AG08395 (cell line): ENCODE data around the gene IFITM10.
"Not testable (repeated sequence)": the region's sequence is repeated elsewhere in the genome, so short reads cannot be mapped to it uniquely, and the experiment has no call there.

Experiments
- DNase-seq: peaks from one replicate; pipeline ENCODE4 v3.0.0; 2012; ENCODE audit warnings: mixed read lengths, low spot score

The IFITM10 gene

DNA sequence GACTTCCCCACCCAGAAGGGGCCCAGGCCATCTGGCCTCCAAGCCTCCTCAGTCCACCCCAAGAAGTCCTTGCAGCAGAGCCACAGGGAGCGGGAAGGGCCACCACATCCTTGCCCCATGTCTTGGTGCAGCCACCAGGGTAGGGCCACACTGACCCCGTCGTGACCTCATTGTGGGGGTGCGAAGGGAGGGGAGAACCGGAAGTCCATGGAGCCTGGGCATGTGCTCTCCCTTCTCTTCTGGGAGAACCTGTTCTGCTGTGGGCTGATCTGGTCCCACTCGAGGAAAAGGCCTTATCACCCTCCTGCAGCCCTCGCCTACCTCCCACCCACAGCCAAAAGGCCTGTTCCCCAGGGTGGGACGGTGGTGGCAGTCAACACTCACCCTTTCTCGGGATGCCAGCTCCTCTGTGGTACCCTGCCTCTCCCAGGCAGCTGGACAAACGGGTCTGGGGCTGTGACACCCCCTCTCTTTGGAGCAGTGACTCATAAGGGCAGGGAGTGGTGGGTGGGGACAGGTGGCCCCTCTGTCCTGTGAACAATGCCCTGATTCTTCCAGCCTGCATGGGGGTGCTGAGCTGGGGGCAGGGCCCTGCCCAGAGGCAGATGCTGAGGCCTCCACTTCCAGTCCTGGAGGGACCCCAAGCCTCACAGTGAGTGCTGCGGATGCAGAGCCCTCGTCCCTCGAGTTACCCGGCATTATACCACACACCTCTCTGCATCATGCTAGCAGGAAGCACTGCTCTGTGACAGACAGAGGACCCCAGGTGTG lies 27.9 kb upstream of the IFITM10 start:
- no peak for DNase-seq

DNA sequence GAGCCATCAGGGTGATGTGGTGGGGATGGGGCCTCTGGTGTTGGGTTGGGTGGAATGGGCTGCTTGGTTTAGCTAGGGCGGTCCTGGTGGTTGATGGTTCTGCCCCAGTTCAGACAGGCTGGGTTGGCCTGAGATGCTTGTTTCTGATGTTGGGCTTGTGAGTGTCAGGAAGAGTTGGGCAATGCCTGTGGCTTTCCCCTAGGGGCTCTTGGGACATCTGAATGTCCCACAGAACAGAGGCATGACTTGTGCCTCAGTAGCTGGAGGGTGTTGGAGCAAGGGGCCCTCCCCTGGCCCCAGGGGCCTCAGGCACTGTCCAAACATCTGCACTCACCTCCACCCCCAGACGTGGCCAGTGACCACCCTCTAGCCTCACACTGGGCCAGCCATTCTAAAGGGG lies 27.3 kb upstream of the IFITM10 start:
- DNase-seq, result no peak

DNA sequence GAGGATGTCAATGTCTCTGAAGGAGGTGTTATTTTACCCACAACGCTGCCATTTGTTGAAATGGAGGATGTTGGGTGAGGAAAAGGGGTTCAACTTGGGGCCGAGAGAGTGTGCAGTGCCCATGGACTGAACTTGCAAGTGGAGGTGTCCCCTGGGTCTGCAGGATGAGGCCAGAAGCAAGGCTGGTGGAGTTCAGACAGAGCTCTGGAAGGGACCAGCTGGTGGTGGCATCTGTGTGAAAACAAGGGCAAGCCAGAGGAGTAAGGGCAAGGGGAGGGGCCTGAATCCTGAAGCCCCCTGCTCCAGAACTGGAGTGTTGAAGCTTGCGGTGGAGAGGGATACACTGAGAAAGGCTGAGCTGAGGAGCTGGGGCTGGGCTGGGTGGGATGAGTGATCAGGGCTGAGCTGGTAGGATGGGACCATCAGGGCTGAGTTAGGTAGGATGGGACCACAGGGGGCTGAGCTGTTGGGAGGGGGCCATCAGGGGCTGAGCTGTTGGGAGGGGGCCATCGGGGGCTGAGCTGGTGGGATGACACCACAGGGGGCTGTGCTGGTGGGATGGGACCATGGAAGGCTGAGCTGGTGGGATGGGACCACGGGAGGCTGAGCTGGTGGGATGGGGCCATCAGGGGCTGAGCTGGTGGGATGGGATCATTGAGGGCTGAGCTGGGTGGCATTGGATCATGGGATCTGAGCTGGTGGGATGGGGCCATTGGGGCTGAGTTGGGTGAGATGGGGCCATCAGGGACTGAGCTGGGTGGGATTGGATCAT lies 26.7 kb upstream of the IFITM10 start:
- DNase-seq, result no peak

GRCh38 chr11:1776331-1776851 lies 26.0 kb upstream of the IFITM10 start:
- no peak for DNase-seq

DNA sequence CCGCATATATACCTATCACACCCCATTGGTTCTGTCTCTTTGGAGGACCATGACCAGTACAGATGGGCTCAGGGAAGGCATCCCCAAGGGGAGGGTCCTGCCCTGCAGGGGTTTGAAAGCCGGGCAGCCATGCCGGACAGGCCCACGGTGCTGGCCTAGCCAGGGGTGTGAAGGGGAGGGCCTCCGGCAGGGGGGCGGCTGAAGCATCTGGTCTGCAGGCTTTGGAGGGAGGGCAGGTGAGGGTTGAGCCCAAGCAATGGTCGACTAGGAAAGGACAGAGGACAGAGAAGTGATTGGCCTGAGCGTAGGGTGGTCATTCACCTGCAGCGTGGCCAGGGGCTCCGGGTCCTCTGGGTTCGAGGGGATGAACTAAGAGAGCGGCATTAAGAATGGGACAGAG lies 24.5 kb upstream of the IFITM10 start:
- no peak for DNase-seq

DNA sequence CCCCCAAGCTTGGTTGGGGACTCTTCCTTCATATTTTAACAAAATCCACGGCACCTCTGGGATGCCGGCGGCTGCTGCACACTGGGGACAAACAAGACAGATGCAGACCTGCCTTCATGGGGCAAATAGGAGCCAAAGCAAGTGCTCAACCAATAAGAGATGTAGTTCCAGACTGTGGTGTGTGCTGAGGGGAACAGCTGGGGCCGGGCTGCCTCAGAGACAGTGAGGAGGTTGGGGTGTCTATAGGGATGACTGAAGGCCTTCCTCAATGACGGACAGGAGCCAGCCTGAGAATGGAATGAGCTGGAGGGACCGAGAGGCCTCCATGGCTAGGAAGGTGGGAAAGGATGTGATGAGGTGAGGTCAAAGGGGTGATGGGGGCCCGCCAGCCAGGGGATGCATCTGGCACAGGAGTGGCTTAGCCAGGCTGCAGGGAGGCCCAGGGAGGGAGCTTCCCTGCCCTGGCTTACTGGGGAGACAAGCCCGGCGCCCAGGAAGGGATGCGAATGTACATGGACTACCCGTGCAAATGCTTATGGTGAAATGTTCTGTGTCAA lies 23.7 kb upstream of the IFITM10 start:
- no peak for DNase-seq

DNA sequence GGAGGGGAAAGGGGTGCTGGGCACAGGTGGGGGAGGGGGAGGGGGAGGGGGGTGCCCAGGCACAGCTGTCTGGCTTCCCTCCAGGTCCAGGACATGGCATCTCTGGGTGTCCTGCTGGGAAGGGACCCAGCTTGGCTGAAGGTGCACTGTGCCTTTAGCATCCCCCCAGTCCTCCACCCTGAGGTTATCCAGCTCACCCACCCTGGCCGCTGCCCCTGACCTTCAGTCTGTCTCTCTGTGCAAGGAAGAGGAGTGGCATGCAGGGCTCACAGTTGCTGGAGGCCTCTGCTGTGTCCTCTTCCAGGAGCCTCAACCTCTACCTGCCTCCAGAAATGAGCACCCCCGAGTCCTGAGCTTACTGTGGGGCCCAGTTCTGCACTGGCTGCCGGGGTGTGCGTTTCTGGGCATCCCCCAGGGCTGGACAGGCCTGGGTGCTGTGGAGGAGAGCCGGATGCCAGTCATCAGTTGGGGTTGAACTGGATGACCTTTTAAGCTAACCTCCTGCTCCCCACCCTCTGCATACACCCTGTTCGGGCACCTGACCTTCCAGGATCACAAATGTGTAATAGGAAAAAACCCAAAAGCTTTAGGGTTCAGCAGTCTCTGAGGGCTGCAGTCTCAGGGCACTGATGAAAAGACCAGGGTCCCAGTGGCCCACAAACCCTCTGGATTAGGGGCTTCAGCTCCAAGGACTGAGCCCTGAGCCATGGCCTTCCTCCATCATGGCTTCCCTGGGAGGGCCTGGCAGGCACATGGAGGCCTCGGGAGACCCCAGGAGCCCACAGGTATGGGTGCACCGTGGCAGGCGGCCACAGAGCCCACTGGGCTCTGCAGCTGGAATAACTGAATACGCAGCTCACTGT lies 23.0 kb upstream of the IFITM10 start:
- DNase-seq, result no peak

GRCh38 chr11:1772270-1773130 lies 22.1 kb upstream of the IFITM10 start:
- DNase-seq, result peak; percentile 96

- DNase-seq, result no peak
These were observed 21.3 kb upstream of the IFITM10 start for GRCh38 chr11:1771700-1772099.

- DNase-seq, result no peak
These were observed 20.9 kb upstream of the IFITM10 start for GRCh38 chr11:1771273-1771672.

DNA sequence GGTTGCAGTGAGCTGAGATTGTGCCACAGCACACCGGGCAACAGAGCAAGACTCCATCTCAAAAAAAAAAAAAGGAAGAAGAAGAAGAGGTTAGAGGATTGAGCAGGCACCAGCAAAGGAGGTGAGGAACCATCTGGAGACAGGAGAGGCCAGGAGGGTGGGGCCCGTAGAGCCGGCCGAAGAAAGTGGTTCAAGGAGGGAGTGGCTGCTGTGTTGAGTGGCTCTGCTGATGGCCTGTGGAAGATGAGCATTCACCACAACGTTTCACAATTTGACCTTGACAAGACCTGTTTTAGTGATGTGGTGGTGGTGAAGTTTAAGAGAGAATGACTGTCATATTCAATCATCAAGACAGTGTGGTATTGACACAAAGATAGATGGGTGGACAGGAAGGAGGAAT lies 20.1 kb upstream of the IFITM10 start:
- DNase-seq, result no peak

GRCh38 chr11:1770061-1770460 lies 19.7 kb upstream of the IFITM10 start:
- no peak for DNase-seq

DNA sequence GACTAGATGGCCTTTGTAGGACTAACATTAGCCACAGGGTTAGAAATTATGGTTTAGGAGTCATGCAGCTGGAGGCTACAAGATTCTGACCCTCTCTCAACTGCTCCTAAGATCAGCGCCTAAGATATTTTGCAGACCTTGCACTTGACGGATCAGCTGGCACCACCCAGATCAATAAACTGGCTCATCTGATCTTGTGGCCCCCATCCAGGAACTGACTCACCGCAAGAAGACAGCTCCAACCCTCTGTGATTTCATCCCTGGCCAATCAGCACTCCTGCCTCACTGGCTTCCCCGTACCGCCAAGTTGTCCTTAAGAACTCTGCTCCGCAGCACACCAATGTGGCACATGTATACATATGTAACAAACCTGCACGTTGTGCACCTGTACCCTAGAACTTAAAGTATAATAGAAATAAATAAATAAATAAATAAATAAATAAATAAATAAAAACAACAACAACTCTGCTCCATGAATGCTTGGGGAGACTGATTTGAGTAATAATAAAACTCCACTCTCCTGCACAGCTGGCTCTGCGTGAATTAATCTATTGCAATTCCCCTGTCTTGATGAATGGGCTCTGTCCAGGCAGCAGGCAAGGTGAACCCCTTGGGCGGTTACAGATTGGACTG lies 19.0 kb upstream of the IFITM10 start:
- DNase-seq, result not testable (repeated sequence)

DNA sequence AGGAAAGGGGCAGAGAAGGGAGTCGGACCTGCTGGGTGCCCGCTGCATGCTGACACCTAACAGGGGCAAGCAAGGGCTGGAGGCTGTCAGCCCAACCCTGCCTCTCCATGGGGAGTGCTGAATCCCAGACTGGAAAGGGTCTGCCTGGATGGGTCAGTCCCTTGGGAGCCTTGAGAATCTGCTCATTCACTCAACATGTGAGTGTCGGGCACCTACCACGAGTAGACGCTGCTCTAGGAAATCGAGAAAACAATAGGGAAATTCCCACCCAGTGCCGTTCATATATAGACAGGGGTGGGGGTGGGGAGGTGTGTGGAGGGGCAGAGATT lies 17.7 kb upstream of the IFITM10 start:
- no peak for DNase-seq

- DNase-seq, result no peak
These were observed 17.2 kb upstream of the IFITM10 start for GRCh38 chr11:1767399-1768140.

DNA sequence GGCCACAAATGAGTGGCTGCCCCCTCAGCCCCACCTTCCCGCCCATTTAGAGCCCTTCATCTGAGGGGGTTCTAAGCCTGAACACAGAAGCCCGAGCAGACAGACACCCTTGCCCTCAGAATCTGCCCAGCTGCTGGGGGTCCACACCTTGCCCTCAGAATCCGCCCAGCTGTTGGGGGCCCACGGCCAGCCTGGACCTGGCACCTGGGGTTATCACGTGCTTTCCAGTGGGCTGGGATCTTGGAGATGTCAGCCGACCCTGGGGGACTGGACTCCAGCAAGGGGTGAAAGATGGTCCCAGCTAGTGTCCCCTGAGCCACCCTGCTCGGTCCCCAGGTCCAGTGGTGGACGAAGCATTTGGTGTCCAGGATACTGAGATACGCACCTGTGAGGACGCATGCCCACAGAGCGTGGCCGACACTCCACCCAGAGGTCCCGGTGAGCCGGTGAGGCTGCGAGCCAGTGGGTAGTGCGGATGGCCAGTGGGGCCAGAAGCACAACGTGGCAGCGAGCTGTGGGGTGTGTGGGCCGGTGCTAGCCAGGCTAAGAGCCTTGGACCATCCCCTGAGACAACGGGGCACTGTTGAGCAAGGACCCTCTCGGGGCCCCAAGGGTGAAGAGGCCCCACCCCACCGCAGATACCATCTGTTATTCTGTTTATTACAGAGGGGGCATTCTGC lies 16.5 kb upstream of the IFITM10 start:
- no peak for DNase-seq

- no peak for DNase-seq
These were observed 15.7 kb upstream of the IFITM10 start for GRCh38 chr11:1765871-1766718.
